Measurements from ENCODE around the gene SESN3. TPM values are rescaled to one million over a fixed set of nuclear protein-coding genes. Genes with fewer than 3 reads are reported as not detected.

SESN3 gene
- total RNA-seq, 2 donors from 2014 or later = 9.2 to 15.7 TPM

- ATAC-seq (peak; percentile 50), DNase-seq (no peak)
- intact Hi-C loops (cut with DNase I, micrococcal nuclease) = loop anchor here in 1 of 2 donors (10.0 kb wide), 2 partner anchors 547 to 607 kb away; no protein-coding TSS in a partner anchor
Observed at GRCh38 chr11:95157824-95158223, 73.2 kb downstream of the SESN3 start.

DNA sequence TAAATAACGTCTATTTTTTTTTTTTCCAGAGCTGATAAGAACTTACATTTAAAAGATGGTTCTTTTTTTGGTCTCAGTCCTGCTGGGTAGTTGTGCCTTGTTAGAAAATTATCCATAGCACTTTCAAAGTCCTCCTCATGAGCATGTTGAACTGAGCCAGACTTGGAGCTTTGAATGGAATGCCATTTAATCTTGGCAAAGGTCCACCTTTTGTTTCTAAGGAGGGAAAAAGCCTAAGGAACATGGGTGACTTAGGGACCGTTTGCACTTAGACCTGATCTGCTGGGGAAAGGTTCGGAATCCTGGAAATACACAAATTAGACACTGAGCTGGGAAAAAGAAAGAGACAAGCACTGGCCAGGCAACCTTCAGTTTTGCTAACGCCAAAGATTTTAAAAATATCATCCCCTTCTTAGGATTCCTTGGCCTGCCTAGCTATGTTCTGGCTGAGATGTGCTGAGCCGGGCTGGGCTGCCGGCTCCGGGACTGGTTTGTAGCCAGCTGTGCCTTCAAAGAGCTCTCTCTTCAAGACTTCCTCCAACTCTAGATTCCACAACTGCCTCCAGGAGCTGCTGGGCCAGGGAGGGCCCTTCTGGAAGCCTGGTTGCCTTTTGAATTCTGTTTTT, 74.0 kb downstream of the SESN3 start:
- DNase-seq (no peak), ATAC-seq (no peak)
- intact Hi-C loops (cut with DNase I, micrococcal nuclease) = loop anchor here in 1 of 2 donors (10.0 kb wide), 2 partner anchors 548 to 608 kb away; no protein-coding TSS in a partner anchor

GRCh38 chr11:95156133-95156721, 74.8 kb downstream of the SESN3 start:
- ATAC-seq (no peak), DNase-seq (no peak)
- intact Hi-C loops (cut with DNase I, micrococcal nuclease) = loop anchor here in 1 of 2 donors (10.0 kb wide), 2 partner anchors 549 to 609 kb away; no protein-coding TSS in a partner anchor

- ATAC-seq (no peak), DNase-seq (no peak)
- intact Hi-C loops (cut with DNase I, micrococcal nuclease) = loop anchor here in 1 of 2 donors (10.0 kb wide), 2 partner anchors 549 to 609 kb away; no protein-coding TSS in a partner anchor
Observed at GRCh38 chr11:95155385-95155784, 75.6 kb downstream of the SESN3 start.

- DNase-seq = peak in 1 of 2 donors; percentile 56
- no peak for ATAC-seq
- intact Hi-C loops (cut with DNase I, micrococcal nuclease) = loop anchor here (5.0 to 10.0 kb wide), 4 partner anchors 87 to 610 kb away; partner anchors contain the start of gene SRSF8 (in 1 of the 2)
Observed at GRCh38 chr11:95154514-95154913, 76.5 kb downstream of the SESN3 start.

DNA sequence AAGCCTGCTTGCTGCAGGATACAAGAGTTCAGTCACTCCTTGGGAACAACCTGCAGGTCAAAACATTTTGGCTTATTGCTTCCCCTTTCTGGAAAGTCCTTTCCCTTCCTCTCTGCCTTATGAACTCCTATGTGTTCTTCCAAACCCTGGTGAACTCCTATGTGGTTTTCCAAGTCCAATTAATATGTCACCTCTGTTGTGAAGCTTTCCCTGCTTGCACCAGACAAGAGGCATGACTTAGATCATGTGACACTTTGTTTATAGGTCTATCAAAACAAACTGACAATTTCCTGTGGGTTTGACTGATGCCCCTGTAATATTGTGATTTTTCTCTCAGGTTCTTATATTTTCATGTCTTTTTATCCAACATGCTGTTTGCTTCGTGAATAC, 77.2 kb downstream of the SESN3 start:
- ATAC-seq (no peak), DNase-seq (no peak)
- intact Hi-C loops (cut with DNase I, micrococcal nuclease) = loop anchor here (2.0 to 10.0 kb wide), 5 partner anchors 87 to 611 kb away; partner anchors contain the start of gene SRSF8 (in 1 of the 2)

- intact Hi-C loops (cut with DNase I, micrococcal nuclease) = loop anchor here (2.0 to 10.0 kb wide), 5 partner anchors 86 to 612 kb away; partner anchors contain the start of gene SRSF8 (in 1 of the 2)
- no peak for ATAC-seq
- no peak for DNase-seq
Observed at GRCh38 chr11:95152876-95153856, 77.8 kb downstream of the SESN3 start.

DNA sequence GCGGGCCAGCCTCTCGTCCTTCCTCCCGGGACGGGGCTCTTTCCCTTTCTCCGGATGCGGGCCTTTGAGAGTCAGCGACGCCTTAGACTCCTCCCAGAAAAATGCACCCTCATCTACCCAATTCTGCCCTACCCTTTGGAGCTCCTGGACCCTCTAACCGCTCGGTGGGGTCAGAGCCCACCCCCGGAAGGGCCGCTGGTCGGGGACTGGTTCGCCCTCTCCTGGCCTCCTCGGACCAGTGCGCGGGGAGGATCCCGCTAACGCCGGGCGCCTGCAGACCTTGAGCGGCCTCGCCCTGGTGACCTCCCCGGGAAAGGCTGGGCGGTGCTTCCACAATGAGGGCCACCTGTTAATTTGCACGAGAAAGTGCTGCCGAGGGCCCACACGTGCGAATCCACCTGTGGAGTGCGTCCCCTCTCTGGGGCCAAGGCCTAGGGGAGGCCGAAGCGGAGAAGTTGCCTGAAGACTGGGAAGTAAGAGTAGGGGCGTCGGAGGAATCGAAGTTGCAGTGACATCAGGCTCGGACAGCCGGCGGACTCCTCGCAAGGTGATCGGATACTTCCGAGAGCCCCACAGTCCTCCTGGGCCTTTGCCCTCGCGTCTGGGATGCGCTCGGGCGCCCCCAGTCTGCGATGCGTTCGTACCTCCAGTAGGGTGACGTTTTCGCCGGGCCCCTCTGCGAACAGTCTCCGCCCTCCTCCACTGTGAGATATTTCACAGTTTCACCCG, 79.9 kb downstream of the SESN3 start:
- intact Hi-C loops (cut with DNase I, micrococcal nuclease) = loop anchor here (5.0 to 10.0 kb wide), 4 partner anchors 84 to 614 kb away; partner anchors contain the start of gene SRSF8 (in 1 of the 2)
- ATAC-seq (peak; percentile 81), DNase-seq (peak; percentile 93 to 94)

GRCh38 chr11:95149651-95150364, 81.2 kb downstream of the SESN3 start:
- ATAC-seq = peak; percentile 24
- intact Hi-C loops (cut with DNase I, micrococcal nuclease) = loop anchor here (5.0 to 10.0 kb wide), 5 partner anchors 83 to 615 kb away; partner anchors contain the start of genes CWC15 (in 1 of the 2), KDM4D (in 1 of the 2) and SRSF8 (in 1 of the 2)

DNA sequence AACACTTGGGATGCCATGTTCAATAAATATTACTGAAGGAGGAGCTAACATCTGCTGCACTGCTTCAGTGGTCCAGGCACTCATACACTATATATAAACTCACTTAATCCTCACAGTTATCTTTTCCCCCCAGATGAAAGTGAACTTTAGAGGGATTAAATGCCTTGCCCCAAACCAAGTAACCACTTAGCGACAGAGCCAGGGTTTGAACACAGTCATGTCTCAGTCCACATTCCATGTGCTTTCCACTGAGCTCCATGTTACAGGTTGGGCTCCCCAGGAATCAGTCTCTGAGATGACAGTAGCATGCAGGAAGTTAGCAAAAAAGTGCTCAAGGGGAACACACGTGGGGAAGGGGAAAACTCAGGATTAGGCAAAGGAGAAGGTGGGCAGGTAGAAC, 82.1 kb downstream of the SESN3 start:
- ATAC-seq (no peak), DNase-seq (no peak)

More at GRCh38 chr11:95149651-95150364, 81.2 kb downstream of the SESN3 start:
- DNase-seq = peak; percentile 30 to 63

GRCh38 chr11:95148406-95148805, 82.6 kb downstream of the SESN3 start:
- DNase-seq = no peak
- intact Hi-C loops (cut with DNase I, micrococcal nuclease) = loop anchor here in 1 of 2 donors (10.0 kb wide), 1 partner anchor 174 kb away; the partner anchor contains the start of genes CWC15 and KDM4D
- ATAC-seq = no peak

More for the DNA sequence above, 82.1 kb downstream of the SESN3 start:
- intact Hi-C loops (cut with DNase I, micrococcal nuclease) = loop anchor here in 1 of 2 donors (10.0 kb wide), 1 partner anchor 174 kb away; the partner anchor contains the start of genes CWC15 and KDM4D

DNA sequence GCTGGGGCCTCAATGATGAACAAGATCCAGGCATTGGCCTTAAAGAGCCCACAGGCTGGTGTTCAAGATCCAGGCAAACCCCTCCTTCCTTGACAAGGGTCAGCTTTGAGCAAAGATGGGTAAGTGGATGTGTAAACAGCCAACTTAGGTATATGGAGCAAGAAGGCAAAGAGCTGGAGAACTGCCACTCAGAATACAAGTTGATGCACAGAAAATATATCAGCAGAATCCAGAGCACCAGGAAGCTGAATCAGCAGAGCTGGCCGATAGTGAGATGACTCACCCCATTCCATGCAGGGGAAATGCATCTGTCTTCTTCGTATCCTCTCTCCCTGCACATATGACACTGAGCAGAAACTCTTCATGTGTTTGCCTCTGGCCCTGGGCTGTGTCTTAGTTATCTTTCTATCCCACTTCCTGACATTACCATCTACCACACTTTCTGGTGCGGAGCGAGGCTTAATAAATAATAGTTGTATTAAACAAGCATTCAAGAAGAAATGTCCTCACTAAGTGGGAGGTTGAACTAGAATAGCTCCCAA, 83.6 kb downstream of the SESN3 start:
- ATAC-seq (no peak), DNase-seq (no peak)
- intact Hi-C loops (cut with DNase I, micrococcal nuclease) = loop anchor here in 1 of 2 donors (10.0 kb wide), 1 partner anchor 173 kb away; the partner anchor contains the start of genes CWC15 and KDM4D

- DNase-seq (no peak), ATAC-seq (no peak)
- intact Hi-C loops (cut with DNase I, micrococcal nuclease) = loop anchor here in 1 of 2 donors (10.0 kb wide), 1 partner anchor 171 kb away; the partner anchor contains the start of genes CWC15 and KDM4D
Observed at GRCh38 chr11:95145430-95146060, 85.5 kb downstream of the SESN3 start.

GRCh38 chr11:95144313-95145235, 86.4 kb downstream of the SESN3 start:
- ATAC-seq = no peak
- DNase-seq = no peak
- intact Hi-C loops (cut with DNase I, micrococcal nuclease) = loop anchor here in 1 of 2 donors (5.0 to 10.0 kb wide), 2 partner anchors 72 to 170 kb away; partner anchors contain the start of genes CWC15 and KDM4D

DNA sequence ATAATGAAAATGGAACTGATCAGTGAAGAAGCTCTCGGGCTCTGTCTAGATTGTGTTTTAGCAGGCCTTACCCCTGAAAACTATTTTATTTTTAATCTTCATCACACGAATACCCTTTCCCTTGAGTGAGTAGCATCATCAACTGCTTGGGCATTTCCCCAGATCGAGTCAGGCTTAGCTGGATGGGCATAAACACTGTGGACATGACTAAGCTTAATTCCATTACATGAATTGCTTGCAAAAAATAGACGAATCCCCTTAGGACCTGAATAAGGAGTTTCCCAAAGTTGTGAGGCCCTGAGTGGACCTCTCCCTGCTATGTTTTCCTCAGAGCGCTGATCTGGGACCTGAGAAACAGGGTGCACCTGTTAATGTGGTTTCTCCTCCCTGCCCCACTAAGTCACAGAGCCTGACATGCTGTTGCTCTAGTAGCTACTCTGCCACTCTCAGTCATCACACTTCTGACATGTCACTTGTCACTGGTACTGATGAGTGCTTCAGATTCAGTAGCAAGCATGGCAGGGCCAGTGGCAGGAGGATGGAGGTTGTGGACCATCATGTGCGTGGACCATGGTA, 87.8 kb downstream of the SESN3 start:
- intact Hi-C loops (cut with DNase I, micrococcal nuclease) = loop anchor here in 1 of 2 donors (5.0 to 10.0 kb wide), 2 partner anchors 71 to 168 kb away; partner anchors contain the start of genes CWC15 and KDM4D
- no peak for ATAC-seq
- no peak for DNase-seq

Measured in left colon (tissue), 2 donors.